ENCODE results near the gene TMEM89. TPM values are rescaled to one million over a fixed set of nuclear protein-coding genes. Genes with fewer than 3 reads are reported as not detected.

TMEM89 gene
- total RNA-seq, 1 donor, result not detected

GRCh38 chr3:48642605-48643004 is 21.0 kb upstream of the TMEM89 start:
- no peaks in the 10 kb centered on the region for H3K36me3 ChIP-seq (ENCODE audit: insufficient read depth, low read length)
- TF ChIP-seq CTCF (IDR thresholded peaks at IDR 0.05; ENCODE audit: extremely low read depth, low read depth, low read length), result no peak
- DNase-seq (ENCODE audit: insufficient read length, low spot score, missing footprints), result no peak
- H2AFZ ChIP-seq (ENCODE audit: low read length), result no peak overlapping the region
- H3K79me2 ChIP-seq (ENCODE audit: insufficient read depth, low read length), result no peaks in the 10 kb centered on the region
- no peak overlapping the region for H3K4me3 ChIP-seq (ENCODE audit: insufficient read depth, low read length)
- H3K4me2 ChIP-seq (ENCODE audit: insufficient read depth, low read length), result no peak overlapping the region
- H3K27ac ChIP-seq (ENCODE audit: low read depth, low read length), result no peak overlapping the region
- H3K4me1 ChIP-seq (ENCODE audit: insufficient read depth, low read length), result no peaks in the 10 kb centered on the region
- no peaks in the 10 kb centered on the region for H3K27me3 ChIP-seq (ENCODE audit: insufficient read depth, low read length)
- H3K9me3 ChIP-seq (ENCODE audit: low read depth, low read length), result no peaks in the 10 kb centered on the region
- H4K20me1 ChIP-seq (ENCODE audit: insufficient read depth, low read length), result no peaks in the 10 kb centered on the region

GRCh38 chr3:48641396-48641795 is 19.8 kb upstream of the TMEM89 start:
- no peaks in the 10 kb centered on the region for H3K79me2 ChIP-seq (ENCODE audit: insufficient read depth, low read length)

GRCh38 chr3:48639944-48640606 is 18.5 kb upstream of the TMEM89 start:
- Histone ChIP-seq H4K20me1 (ENCODE audit: insufficient read depth, low read length) (no peaks in the 10 kb centered on the region), H3K4me2 (ENCODE audit: insufficient read depth, low read length) (no peak overlapping the region), H3K27ac (ENCODE audit: low read depth, low read length) (no peak overlapping the region), H3K27me3 (ENCODE audit: insufficient read depth, low read length) (no peaks in the 10 kb centered on the region), H3K36me3 (ENCODE audit: insufficient read depth, low read length) (no peaks in the 10 kb centered on the region), H2AFZ (ENCODE audit: low read length) (no peak overlapping the region), H3K4me3 (ENCODE audit: insufficient read depth, low read length) (no peak overlapping the region), H3K79me2 (ENCODE audit: insufficient read depth, low read length) (peaks cover under 1% of the 10 kb centered on the region), H3K9me3 (ENCODE audit: low read depth, low read length) (no peaks in the 10 kb centered on the region), H3K4me1 (ENCODE audit: insufficient read depth, low read length) (peaks cover 8% of the 10 kb centered on the region)
- no peak for TF ChIP-seq CTCF (IDR thresholded peaks at IDR 0.05; ENCODE audit: extremely low read depth, low read depth, low read length)
- no peak for DNase-seq (ENCODE audit: insufficient read length, low spot score, missing footprints)

More at GRCh38 chr3:48641396-48641795, 19.8 kb upstream of the TMEM89 start:
- H4K20me1 ChIP-seq (ENCODE audit: insufficient read depth, low read length), result no peaks in the 10 kb centered on the region
- H3K27ac ChIP-seq (ENCODE audit: low read depth, low read length), result no peak overlapping the region
- H3K4me1 ChIP-seq (ENCODE audit: insufficient read depth, low read length), result no peaks in the 10 kb centered on the region
- no peaks in the 10 kb centered on the region for H3K36me3 ChIP-seq (ENCODE audit: insufficient read depth, low read length)
- no peak for DNase-seq (ENCODE audit: insufficient read length, low spot score, missing footprints)
- TF ChIP-seq CTCF (IDR thresholded peaks at IDR 0.05; ENCODE audit: extremely low read depth, low read depth, low read length), result no peak
- no peaks in the 10 kb centered on the region for H3K9me3 ChIP-seq (ENCODE audit: low read depth, low read length)
- H3K4me3 ChIP-seq (ENCODE audit: insufficient read depth, low read length), result no peak overlapping the region
- H3K27me3 ChIP-seq (ENCODE audit: insufficient read depth, low read length), result no peaks in the 10 kb centered on the region
- H3K4me2 ChIP-seq (ENCODE audit: insufficient read depth, low read length), result no peak overlapping the region
- no peak overlapping the region for H2AFZ ChIP-seq (ENCODE audit: low read length)

GRCh38 chr3:48637305-48637704 is 15.7 kb upstream of the TMEM89 start:
- H3K79me2 ChIP-seq (ENCODE audit: insufficient read depth, low read length), result peaks cover 21% of the 10 kb centered on the region
- no peak overlapping the region for H2AFZ ChIP-seq (ENCODE audit: low read length)
- H3K4me3 ChIP-seq (ENCODE audit: insufficient read depth, low read length), result no peak overlapping the region
- H3K36me3 ChIP-seq (ENCODE audit: insufficient read depth, low read length), result peaks cover 4% of the 10 kb centered on the region
- peaks cover 19% of the 10 kb centered on the region for H4K20me1 ChIP-seq (ENCODE audit: insufficient read depth, low read length)
- TF ChIP-seq CTCF (IDR thresholded peaks at IDR 0.05; ENCODE audit: extremely low read depth, low read depth, low read length), result no peak
- no peaks in the 10 kb centered on the region for H3K9me3 ChIP-seq (ENCODE audit: low read depth, low read length)
- no peak for DNase-seq (ENCODE audit: insufficient read length, low spot score, missing footprints)
- H3K27me3 ChIP-seq (ENCODE audit: insufficient read depth, low read length), result no peaks in the 10 kb centered on the region
- H3K4me1 ChIP-seq (ENCODE audit: insufficient read depth, low read length), result peaks cover 16% of the 10 kb centered on the region
- no peak overlapping the region for H3K4me2 ChIP-seq (ENCODE audit: insufficient read depth, low read length)
- H3K27ac ChIP-seq (ENCODE audit: low read depth, low read length), result no peak overlapping the region
